Panc1 (cell line): ENCODE results near the gene B4GALNT4.

ENCODE experiments used
- POLR2AphosphoS5 ChIP-seq: IDR thresholded peaks from 2 replicates; pipeline ENCODE4 v1.6.1; 2012; ENCODE audit warnings: mild to moderate bottlenecking, low read depth, low read length, moderate library complexity
- TF ChIP-seq, protein P1 (sequence below): fragments of 450-650 bp; IDR thresholded peaks from 2 replicates; pipeline ENCODE4 v1.5.1; 2017; ENCODE audit warnings: mild to moderate bottlenecking
- TF ChIP-seq, protein P2 (sequence below), 2 experiments: IDR thresholded peaks; 2 replicates each; pipeline ENCODE4 v1.6.1; 2011 to 2012; ENCODE audit warnings: low read depth in 2 of 2, control low read depth in 1 of 2, low read length in 1 of 2, mild to moderate bottlenecking in 1 of 2, moderate library complexity in 1 of 2; ENCODE audit not compliant: insufficient read depth in 1 of 2

DNA sequence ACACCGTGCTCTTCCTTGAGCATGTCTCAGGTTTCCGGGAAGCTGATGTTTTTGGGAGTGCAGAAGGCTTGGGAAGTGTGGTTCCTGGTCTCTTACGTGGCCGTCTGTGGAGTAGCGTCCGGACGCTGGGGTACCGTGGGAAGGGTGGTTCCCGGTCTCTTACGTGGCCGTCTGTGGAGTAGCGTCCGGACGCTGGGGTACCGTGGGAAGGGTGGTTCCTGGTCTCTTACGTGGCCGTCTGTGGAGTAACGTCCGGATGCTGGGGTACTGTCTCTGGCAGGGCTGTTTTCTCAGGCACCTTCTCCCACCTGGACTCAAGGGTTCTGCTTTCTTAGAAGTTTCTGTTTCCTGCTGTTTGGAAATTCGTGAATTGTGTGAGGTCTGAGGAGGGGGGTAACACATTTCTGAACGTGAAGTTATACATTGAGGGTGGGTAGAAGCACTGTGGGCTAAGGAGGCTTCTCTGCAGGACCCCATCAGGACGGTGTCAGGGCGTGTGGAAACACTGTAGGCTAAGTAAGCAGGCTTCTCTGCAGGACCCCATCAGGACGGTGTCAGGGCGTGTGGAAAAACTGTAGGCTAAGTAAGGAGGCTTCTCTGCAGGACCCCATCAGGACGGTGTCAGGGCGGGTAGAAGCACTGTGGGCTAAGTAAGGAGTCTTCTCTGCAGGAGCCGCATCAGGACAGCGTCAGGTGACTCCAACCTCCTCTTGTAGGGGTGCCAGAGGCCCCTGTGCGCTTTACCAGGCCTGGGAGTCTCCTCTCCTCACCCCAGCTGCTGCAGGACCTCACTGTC, 43.3 kb upstream of the B4GALNT4 start:
- TF ChIP-seq, protein P1, sequence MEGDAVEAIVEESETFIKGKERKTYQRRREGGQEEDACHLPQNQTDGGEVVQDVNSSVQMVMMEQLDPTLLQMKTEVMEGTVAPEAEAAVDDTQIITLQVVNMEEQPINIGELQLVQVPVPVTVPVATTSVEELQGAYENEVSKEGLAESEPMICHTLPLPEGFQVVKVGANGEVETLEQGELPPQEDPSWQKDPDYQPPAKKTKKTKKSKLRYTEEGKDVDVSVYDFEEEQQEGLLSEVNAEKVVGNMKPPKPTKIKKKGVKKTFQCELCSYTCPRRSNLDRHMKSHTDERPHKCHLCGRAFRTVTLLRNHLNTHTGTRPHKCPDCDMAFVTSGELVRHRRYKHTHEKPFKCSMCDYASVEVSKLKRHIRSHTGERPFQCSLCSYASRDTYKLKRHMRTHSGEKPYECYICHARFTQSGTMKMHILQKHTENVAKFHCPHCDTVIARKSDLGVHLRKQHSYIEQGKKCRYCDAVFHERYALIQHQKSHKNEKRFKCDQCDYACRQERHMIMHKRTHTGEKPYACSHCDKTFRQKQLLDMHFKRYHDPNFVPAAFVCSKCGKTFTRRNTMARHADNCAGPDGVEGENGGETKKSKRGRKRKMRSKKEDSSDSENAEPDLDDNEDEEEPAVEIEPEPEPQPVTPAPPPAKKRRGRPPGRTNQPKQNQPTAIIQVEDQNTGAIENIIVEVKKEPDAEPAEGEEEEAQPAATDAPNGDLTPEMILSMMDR, result no peak
- TF ChIP-seq POLR2AphosphoS5, result no peak
- TF ChIP-seq, protein P2, sequence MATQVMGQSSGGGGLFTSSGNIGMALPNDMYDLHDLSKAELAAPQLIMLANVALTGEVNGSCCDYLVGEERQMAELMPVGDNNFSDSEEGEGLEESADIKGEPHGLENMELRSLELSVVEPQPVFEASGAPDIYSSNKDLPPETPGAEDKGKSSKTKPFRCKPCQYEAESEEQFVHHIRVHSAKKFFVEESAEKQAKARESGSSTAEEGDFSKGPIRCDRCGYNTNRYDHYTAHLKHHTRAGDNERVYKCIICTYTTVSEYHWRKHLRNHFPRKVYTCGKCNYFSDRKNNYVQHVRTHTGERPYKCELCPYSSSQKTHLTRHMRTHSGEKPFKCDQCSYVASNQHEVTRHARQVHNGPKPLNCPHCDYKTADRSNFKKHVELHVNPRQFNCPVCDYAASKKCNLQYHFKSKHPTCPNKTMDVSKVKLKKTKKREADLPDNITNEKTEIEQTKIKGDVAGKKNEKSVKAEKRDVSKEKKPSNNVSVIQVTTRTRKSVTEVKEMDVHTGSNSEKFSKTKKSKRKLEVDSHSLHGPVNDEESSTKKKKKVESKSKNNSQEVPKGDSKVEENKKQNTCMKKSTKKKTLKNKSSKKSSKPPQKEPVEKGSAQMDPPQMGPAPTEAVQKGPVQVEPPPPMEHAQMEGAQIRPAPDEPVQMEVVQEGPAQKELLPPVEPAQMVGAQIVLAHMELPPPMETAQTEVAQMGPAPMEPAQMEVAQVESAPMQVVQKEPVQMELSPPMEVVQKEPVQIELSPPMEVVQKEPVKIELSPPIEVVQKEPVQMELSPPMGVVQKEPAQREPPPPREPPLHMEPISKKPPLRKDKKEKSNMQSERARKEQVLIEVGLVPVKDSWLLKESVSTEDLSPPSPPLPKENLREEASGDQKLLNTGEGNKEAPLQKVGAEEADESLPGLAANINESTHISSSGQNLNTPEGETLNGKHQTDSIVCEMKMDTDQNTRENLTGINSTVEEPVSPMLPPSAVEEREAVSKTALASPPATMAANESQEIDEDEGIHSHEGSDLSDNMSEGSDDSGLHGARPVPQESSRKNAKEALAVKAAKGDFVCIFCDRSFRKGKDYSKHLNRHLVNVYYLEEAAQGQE (IDR thresholded peaks at IDR 0.05; ENCODE audit: insufficient read depth in 1 of 2, low read depth in 2 of 2, low read length in 1 of 2), result no peak
